K562 (cell line): ENCODE measurements around the gene LRP3. TPM values are rescaled to one million over a fixed set of nuclear protein-coding genes. Genes with fewer than 3 reads are reported as not detected.

Experiments
- ATAC-seq: fragments of 200-7000 bp; cut with Tn5 transposase; 3 replicates; pipeline ENCODE4 v1.9.1; 2020; ENCODE audit warnings: moderate library complexity
- BruUV-seq: library from RNA; stranded (reverse); fragments of 400-500 nt; replicated peaks from 2 replicates; lab custom pipeline; 2021; lab: Mats Ljungman, UMichigan
- CTCF ChIA-PET: fragments of 300-600 bp; formaldehyde crosslinking; extraction: SDS; loops from one replicate; lab custom pipeline; 2021; ENCODE audit warnings: low intra/inter-chr PET ratio; lab: Yijun Ruan, JAX
- POLR2A ChIA-PET: fragments of 300-600, 350-650 bp; sonication (Branson Sonifier 250); formaldehyde crosslinking; extraction: SDS; loops from one replicate; lab custom pipeline; 2021; ENCODE audit warnings: antibody characterized with exemption, inconsistent platforms; lab: Yijun Ruan, JAX
- DNase-seq, 4 experiments: peaks; one replicate each; pipeline versions ENCODE4 v3.0.0 to v3.0.0-alpha.2; 2011 to 2018; ENCODE audit warnings: low spot score in 3 of 4, mixed read lengths in 3 of 4; ENCODE audit errors: extremely low read depth in 1 of 4
- FAIRE-seq: peaks from 2 replicates; lab custom pipeline; 2011; peaks lifted over from hg19 to GRCh38; lab: Jason Lieb, UNC
- H2AFZ ChIP-seq: 2 replicates; pipeline ENCODE4 v1.6.0; 2011; ENCODE audit warnings: low read depth, low read length, control low read depth, inconsistent platforms
- H3K27ac ChIP-seq: fragments of 200-600 bp; 3 replicates; pipeline ENCODE4 v1.8.0; 2011; ENCODE audit warnings: low read depth, mild to moderate bottlenecking, control low read depth, inconsistent platforms, low read length, moderate library complexity, mixed read lengths; ENCODE audit errors: extremely low read depth
- H3K27me3 ChIP-seq, 2 experiments: fragments of 300-600 bp in 1 of 2; 2 replicates in 1 of 2; 3 replicates in 1 of 2; pipeline versions ENCODE4 v1.6.0 to v1.8.0; 2011; ENCODE audit warnings: inconsistent platforms in 2 of 2, low read length in 2 of 2, mild to moderate bottlenecking in 1 of 2, mixed read lengths in 1 of 2, moderate library complexity in 1 of 2; ENCODE audit not compliant: control insufficient read depth in 2 of 2, insufficient read depth in 2 of 2
- H3K36me3 ChIP-seq: fragments of 300-600 bp; 3 replicates; pipeline ENCODE4 v1.8.0; 2011; ENCODE audit warnings: mild to moderate bottlenecking, low read length, inconsistent platforms; ENCODE audit not compliant: control insufficient read depth, insufficient read depth
- H3K4me1 ChIP-seq, 2 experiments: fragments of 200-600 bp in 1 of 2; replicated peaks in 1 of 2; 2 replicates in 1 of 2; 3 replicates in 1 of 2; pipeline versions ENCODE4 v1.5.1 to v1.8.0; 2011; ENCODE audit warnings: inconsistent platforms in 2 of 2, low read length in 2 of 2, mild to moderate bottlenecking in 1 of 2, mixed read lengths in 1 of 2, moderate library complexity in 1 of 2; ENCODE audit not compliant: control insufficient read depth in 2 of 2, insufficient read depth in 2 of 2
- H3K4me2 ChIP-seq: 2 replicates; pipeline ENCODE4 v1.6.1; 2011; ENCODE audit warnings: low read length, control low read depth, inconsistent platforms, mixed read lengths; ENCODE audit not compliant: insufficient read depth
- H3K4me3 ChIP-seq: fragments of 200-600 bp; sonication (generic), shearing (Covaris generic); 2 replicates; pipeline ENCODE4 v1.5.1; 2016; ENCODE audit warnings: control low read depth, inconsistent platforms
- H3K79me2 ChIP-seq: fragments of 200-600 bp; 3 replicates; pipeline ENCODE4 v1.8.0; 2011; ENCODE audit warnings: low read length, inconsistent platforms; ENCODE audit not compliant: control insufficient read depth, insufficient read depth
- H3K9ac ChIP-seq, 2 experiments: 2 replicates each; pipeline versions ENCODE4 v1.6.0 to v1.6.1; 2011; ENCODE audit warnings: low read depth in 2 of 2, low read length in 2 of 2, control low read depth in 1 of 2, inconsistent platforms in 1 of 2, mild to moderate bottlenecking in 1 of 2, mixed read lengths in 1 of 2; ENCODE audit not compliant: insufficient read depth in 1 of 2
- H3K9me1 ChIP-seq: one replicate; pipeline ENCODE4 v1.6.0; 2011; ENCODE audit warnings: inconsistent platforms, mild to moderate bottlenecking, low read length, moderate library complexity; ENCODE audit not compliant: control insufficient read depth, insufficient read depth
- H3K9me3 ChIP-seq: replicated peaks from 2 replicates; pipeline ENCODE4 v1.5.1; 2011; ENCODE audit warnings: low read depth, low read length, inconsistent platforms; ENCODE audit not compliant: control insufficient read depth, insufficient read depth
- H4K20me1 ChIP-seq: replicated peaks from 2 replicates; pipeline ENCODE4 v1.6.1; 2011; ENCODE audit warnings: low read length, inconsistent platforms, mixed read lengths; ENCODE audit not compliant: control insufficient read depth, insufficient read depth
- CBX8 ChIP-seq: fragments of 200-600 bp; sonication (generic); IDR thresholded peaks from 2 replicates; pipeline ENCODE4 v1.6.1; 2012; ENCODE audit warnings: borderline replicate concordance, mixed run types, low read depth, mild to moderate bottlenecking, moderate library complexity, mixed read lengths, low read length, control low read depth, inconsistent platforms; ENCODE audit not compliant: poor library complexity, severe bottlenecking; ENCODE audit errors: extremely low read depth
- NR2C2 ChIP-seq, 2 experiments: fragments of 200-800 bp in 1 of 2; sonication (Bioruptor generic) in 1 of 2; sonication (generic) in 1 of 2; formaldehyde crosslinking in 1 of 2; IDR thresholded peaks; 2 replicates each; pipeline versions ENCODE4 v1.6.1 to v1.8.0; 2016 to 2022; ENCODE audit warnings: mild to moderate bottlenecking in 1 of 2, missing compliant biosample characterization in 1 of 2, missing genetic modification characterization in 1 of 2, missing genetic modification reagents in 1 of 2
- RAD21 ChIP-seq, 2 experiments: fragments of 250-450 bp in 1 of 2; fragments of 450-650 bp in 1 of 2; sonication (Bioruptor Pico) in 1 of 2; formaldehyde crosslinking in 1 of 2; IDR thresholded peaks in 1 of 2; conservative IDR thresholded peaks in 1 of 2; 2 replicates each; pipeline versions ENCODE4 v1.4.0 to v1.8.0; 2020 to 2022; ENCODE audit warnings: mild to moderate bottlenecking in 2 of 2, moderate library complexity in 1 of 2
- SMAD4 ChIP-seq: fragments of 250-450 bp; sonication (Bioruptor Pico); conservative IDR thresholded peaks from 2 replicates; pipeline ENCODE4 v1.8.0; 2021; ENCODE audit warnings: inconsistent platforms, mild to moderate bottlenecking, moderate library complexity
- SRF ChIP-seq, 2 experiments: fragments of 250-450, 450-650 bp in 1 of 2; sonication (Bioruptor Pico) in 1 of 2; sonication (generic) in 1 of 2; formaldehyde crosslinking; IDR thresholded peaks; 2 replicates each; pipeline versions ENCODE4 v1.5.0 to v1.5.1; 2020 to 2022; ENCODE audit warnings: mild to moderate bottlenecking in 1 of 2, missing genetic modification reagents in 1 of 2
- ZNF263 ChIP-seq: sonication (generic); formaldehyde crosslinking; IDR thresholded peaks from 2 replicates; pipeline ENCODE4 v1.8.0; 2022; ENCODE audit warnings: mild to moderate bottlenecking, missing genetic modification reagents, borderline replicate concordance
- WGBS: fragments of 100-300 bp; shearing (Covaris generic); methylation state at CpG from one replicate; pipeline ENCODE4 v1.1.6; 2016; ENCODE audit warnings: low coverage, mixed read lengths; ENCODE audit not compliant: insufficient coverage; ENCODE audit errors: missing lambda C conversion rate; 5-methylcytosine and 5-hydroxymethylcytosine counted together
- in situ Hi-C: fragments of 300-500 bp; cut with MboI; formaldehyde crosslinking; loops from 4 replicates; pipeline ENCODE4 v1.15.0; 2018; ENCODE audit warnings: inconsistent platforms, mixed read lengths
- intact Hi-C: fragments of 100-400 bp; cut with micrococcal nuclease; formaldehyde crosslinking; loops from 2 replicates; pipeline ENCODE4 v1.14.2; 2022
- polyA plus RNA-seq, 8 experiments: library from polyadenylated mRNA; depleted of rRNA in 4 of 8; stranded (reverse) in 5 of 8; unstranded in 3 of 8; fragments of >200 nt; fragmentation: Nextera tagmentation in 2 of 8; fragmentation: Illumina TruSeq in 1 of 8; extraction: Ambion mirVana in 2 of 8; extraction: Trizol in 1 of 8; gene quantifications; 2 replicates each; pipeline versions ENCODE4 v1.2.1 to v1.2.3, GENCODE V29; 2011 to 2014; ENCODE audit warnings: inconsistent platforms in 1 of 8, missing spikeins in 1 of 8
- total RNA-seq, 7 experiments: library from RNA; depleted of rRNA in 6 of 7; stranded (reverse); fragments of >200 nt in 6 of 7; fragmentation: Illumina TruSeq in 2 of 7; extraction: Trizol in 2 of 7; gene quantifications; 2 replicates each; pipeline versions ENCODE4 v1.2.1 to v1.2.3, GENCODE V29; 2011 to 2021; ENCODE audit warnings: low replicate concordance in 1 of 7
- TF ChIP-seq, protein P1 (sequence below): fragments of 200-800 bp; sonication (Bioruptor generic); IDR thresholded peaks from 2 replicates; pipeline ENCODE4 v1.6.1; 2016; ENCODE audit warnings: missing genetic modification characterization, missing compliant biosample characterization
- TF ChIP-seq, protein P2 (sequence below): fragments of 250-450 bp; sonication (Bioruptor Pico); IDR thresholded peaks from 2 replicates; pipeline ENCODE4 v1.4.0; 2020; ENCODE audit warnings: mild to moderate bottlenecking, moderate library complexity, borderline replicate concordance
- TF ChIP-seq, protein P3 (sequence below), 3 experiments: IDR thresholded peaks in 2 of 3; conservative IDR thresholded peaks in 1 of 3; 2 replicates each; pipeline ENCODE4 v1.5.1; 2011 to 2012; ENCODE audit warnings: low read length in 3 of 3, mild to moderate bottlenecking in 3 of 3, control low read depth in 2 of 3, improper control_type of control experiment in 1 of 3, inconsistent platforms in 1 of 3, low read depth in 1 of 3, mixed read lengths in 1 of 3, moderate library complexity in 1 of 3; ENCODE audit not compliant: insufficient read depth in 2 of 3

LRP3 gene
- total and polyA plus RNA-seq, 9 of the 15 experiments (the other 6 are each of a cell fraction or from before 2014, with no cell fraction given) = 0.29 TPM; not detected in 8

DNA sequence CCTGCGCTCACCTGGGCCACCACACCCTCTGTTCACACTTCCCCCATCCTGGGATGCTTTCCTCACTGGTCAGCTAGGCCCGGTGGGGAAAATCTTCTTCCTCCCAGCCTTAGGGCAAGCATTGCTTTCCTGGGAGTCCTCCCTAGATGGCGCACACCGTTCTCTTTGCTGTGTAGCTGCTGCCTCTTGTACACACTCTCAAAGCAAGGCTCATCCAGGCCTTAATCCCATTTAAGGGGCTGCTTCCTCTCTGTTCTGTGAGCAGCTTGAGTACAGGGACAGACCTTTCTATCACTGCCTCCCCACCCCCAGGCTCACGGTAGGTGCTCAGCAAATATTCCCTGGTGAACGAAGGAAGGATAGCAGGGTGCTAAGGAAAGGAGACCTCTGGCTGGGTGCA, 20.5 kb downstream of the LRP3 start:
- H3K9ac ChIP-seq = no peak overlapping the region
- no peaks in the 10 kb centered on the region for H3K9me1 ChIP-seq
- ATAC-seq = peak; percentile 75
- H2AFZ ChIP-seq = no peak overlapping the region
- no peaks in the 10 kb centered on the region for H3K36me3 ChIP-seq
- no peaks in the 10 kb centered on the region for H3K79me2 ChIP-seq
- peaks cover 20 to 77% of the 10 kb centered on the region in 2 experiments; a peak in 4 of 5 replicates for H3K27me3 ChIP-seq
- H3K4me1 ChIP-seq = peaks cover 0 to 12% of the 10 kb centered on the region in 2 experiments; a peak in 2 of 5 replicates
- POLR2A ChIA-PET = interaction anchor here (0.5 to 0.7 kb wide), 3 partner anchors 68 to 1232 kb away, joined by 3 to 4 read pairs (median 3); no protein-coding TSS in a partner anchor
- H4K20me1 ChIP-seq = peaks cover 7% of the 10 kb centered on the region
- H3K4me3 ChIP-seq = no peak overlapping the region
- intact Hi-C loops = no loop called here
- CTCF ChIA-PET = no interaction called here
- WGBS = 3% methylated on average over 6 of the region's 6 CpGs
- peak in 2 of 4 experiments; percentile 34 to 38 for DNase-seq
- in situ Hi-C loops = no loop called here
- TF ChIP-seq, protein P1, sequence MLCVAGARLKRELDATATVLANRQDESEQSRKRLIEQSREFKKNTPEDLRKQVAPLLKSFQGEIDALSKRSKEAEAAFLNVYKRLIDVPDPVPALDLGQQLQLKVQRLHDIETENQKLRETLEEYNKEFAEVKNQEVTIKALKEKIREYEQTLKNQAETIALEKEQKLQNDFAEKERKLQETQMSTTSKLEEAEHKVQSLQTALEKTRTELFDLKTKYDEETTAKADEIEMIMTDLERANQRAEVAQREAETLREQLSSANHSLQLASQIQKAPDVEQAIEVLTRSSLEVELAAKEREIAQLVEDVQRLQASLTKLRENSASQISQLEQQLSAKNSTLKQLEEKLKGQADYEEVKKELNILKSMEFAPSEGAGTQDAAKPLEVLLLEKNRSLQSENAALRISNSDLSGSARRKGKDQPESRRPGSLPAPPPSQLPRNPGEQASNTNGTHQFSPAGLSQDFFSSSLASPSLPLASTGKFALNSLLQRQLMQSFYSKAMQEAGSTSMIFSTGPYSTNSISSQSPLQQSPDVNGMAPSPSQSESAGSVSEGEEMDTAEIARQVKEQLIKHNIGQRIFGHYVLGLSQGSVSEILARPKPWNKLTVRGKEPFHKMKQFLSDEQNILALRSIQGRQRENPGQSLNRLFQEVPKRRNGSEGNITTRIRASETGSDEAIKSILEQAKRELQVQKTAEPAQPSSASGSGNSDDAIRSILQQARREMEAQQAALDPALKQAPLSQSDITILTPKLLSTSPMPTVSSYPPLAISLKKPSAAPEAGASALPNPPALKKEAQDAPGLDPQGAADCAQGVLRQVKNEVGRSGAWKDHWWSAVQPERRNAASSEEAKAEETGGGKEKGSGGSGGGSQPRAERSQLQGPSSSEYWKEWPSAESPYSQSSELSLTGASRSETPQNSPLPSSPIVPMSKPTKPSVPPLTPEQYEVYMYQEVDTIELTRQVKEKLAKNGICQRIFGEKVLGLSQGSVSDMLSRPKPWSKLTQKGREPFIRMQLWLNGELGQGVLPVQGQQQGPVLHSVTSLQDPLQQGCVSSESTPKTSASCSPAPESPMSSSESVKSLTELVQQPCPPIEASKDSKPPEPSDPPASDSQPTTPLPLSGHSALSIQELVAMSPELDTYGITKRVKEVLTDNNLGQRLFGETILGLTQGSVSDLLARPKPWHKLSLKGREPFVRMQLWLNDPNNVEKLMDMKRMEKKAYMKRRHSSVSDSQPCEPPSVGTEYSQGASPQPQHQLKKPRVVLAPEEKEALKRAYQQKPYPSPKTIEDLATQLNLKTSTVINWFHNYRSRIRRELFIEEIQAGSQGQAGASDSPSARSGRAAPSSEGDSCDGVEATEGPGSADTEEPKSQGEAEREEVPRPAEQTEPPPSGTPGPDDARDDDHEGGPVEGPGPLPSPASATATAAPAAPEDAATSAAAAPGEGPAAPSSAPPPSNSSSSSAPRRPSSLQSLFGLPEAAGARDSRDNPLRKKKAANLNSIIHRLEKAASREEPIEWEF (CRISPR knock-in tag) = no peak
- TF ChIP-seq, protein P2, sequence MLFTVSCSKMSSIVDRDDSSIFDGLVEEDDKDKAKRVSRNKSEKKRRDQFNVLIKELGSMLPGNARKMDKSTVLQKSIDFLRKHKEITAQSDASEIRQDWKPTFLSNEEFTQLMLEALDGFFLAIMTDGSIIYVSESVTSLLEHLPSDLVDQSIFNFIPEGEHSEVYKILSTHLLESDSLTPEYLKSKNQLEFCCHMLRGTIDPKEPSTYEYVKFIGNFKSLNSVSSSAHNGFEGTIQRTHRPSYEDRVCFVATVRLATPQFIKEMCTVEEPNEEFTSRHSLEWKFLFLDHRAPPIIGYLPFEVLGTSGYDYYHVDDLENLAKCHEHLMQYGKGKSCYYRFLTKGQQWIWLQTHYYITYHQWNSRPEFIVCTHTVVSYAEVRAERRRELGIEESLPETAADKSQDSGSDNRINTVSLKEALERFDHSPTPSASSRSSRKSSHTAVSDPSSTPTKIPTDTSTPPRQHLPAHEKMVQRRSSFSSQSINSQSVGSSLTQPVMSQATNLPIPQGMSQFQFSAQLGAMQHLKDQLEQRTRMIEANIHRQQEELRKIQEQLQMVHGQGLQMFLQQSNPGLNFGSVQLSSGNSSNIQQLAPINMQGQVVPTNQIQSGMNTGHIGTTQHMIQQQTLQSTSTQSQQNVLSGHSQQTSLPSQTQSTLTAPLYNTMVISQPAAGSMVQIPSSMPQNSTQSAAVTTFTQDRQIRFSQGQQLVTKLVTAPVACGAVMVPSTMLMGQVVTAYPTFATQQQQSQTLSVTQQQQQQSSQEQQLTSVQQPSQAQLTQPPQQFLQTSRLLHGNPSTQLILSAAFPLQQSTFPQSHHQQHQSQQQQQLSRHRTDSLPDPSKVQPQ = no peak
- TF ChIP-seq SMAD4 (CRISPR knock-in tag) (no peak), SRF (CRISPR knock-in tag; IDR thresholded peaks at IDR 0.05) (no peak), RAD21 (CRISPR knock-in tag; conservative IDR thresholded peaks at IDR 0.05 in 1 of 2, IDR thresholded peaks at IDR 0.05 in 1 of 2) (peak in 1 of 2 experiments; percentile 39; a peak in 2 of 4 replicates), NR2C2 (CRISPR knock-in tag; IDR thresholded peaks at IDR 0.05) (no peak), NR2C2 (tag; IDR thresholded peaks at IDR 0.05) (no peak), ZNF263 (CRISPR knock-in tag) (peak; percentile 76), CBX8 (no peak)
- TF ChIP-seq, protein P3, sequence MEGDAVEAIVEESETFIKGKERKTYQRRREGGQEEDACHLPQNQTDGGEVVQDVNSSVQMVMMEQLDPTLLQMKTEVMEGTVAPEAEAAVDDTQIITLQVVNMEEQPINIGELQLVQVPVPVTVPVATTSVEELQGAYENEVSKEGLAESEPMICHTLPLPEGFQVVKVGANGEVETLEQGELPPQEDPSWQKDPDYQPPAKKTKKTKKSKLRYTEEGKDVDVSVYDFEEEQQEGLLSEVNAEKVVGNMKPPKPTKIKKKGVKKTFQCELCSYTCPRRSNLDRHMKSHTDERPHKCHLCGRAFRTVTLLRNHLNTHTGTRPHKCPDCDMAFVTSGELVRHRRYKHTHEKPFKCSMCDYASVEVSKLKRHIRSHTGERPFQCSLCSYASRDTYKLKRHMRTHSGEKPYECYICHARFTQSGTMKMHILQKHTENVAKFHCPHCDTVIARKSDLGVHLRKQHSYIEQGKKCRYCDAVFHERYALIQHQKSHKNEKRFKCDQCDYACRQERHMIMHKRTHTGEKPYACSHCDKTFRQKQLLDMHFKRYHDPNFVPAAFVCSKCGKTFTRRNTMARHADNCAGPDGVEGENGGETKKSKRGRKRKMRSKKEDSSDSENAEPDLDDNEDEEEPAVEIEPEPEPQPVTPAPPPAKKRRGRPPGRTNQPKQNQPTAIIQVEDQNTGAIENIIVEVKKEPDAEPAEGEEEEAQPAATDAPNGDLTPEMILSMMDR (IDR thresholded peaks at IDR 0.05 in 2 of 3, conservative IDR thresholded peaks at IDR 0.05 in 1 of 3; ENCODE audit: insufficient read depth in 2 of 3, low read depth in 1 of 3, low read length in 3 of 3) = peak; percentile 39 to 58 (median 49)
- H3K4me2 ChIP-seq = no peak overlapping the region
- H3K27ac ChIP-seq = no peak overlapping the region
- peak; percentile 81 for FAIRE-seq
- BruUV-seq = no TSS peak
- H3K9me3 ChIP-seq = no peaks in the 10 kb centered on the region
